IPS-15b (cell line): ENCODE results near the gene MCF2L2.

Source experiments
- H3K27me3 ChIP-seq: one replicate; pipeline ENCODE4 v1.6.1; 2013; ENCODE audit warnings: low read length; ENCODE audit not compliant: control insufficient read depth, insufficient read depth
- H3K36me3 ChIP-seq: one replicate; pipeline ENCODE4 v1.6.1; 2013; ENCODE audit warnings: low read length; ENCODE audit not compliant: control insufficient read depth, insufficient read depth
- H3K4me1 ChIP-seq: one replicate; pipeline ENCODE4 v1.6.1; 2013; ENCODE audit warnings: mild to moderate bottlenecking, low read length; ENCODE audit not compliant: control insufficient read depth, insufficient read depth
- H3K4me3 ChIP-seq: one replicate; pipeline ENCODE4 v1.5.1; 2013; ENCODE audit warnings: low read depth, low read length
- H3K9ac ChIP-seq: one replicate; pipeline ENCODE4 v1.6.1; 2013; ENCODE audit warnings: low read depth, mild to moderate bottlenecking, low read length
- H3K9me3 ChIP-seq: one replicate; pipeline ENCODE4 v1.6.1; 2013; ENCODE audit warnings: mild to moderate bottlenecking, low read length; ENCODE audit not compliant: control insufficient read depth, insufficient read depth

MCF2L2 gene

DNA sequence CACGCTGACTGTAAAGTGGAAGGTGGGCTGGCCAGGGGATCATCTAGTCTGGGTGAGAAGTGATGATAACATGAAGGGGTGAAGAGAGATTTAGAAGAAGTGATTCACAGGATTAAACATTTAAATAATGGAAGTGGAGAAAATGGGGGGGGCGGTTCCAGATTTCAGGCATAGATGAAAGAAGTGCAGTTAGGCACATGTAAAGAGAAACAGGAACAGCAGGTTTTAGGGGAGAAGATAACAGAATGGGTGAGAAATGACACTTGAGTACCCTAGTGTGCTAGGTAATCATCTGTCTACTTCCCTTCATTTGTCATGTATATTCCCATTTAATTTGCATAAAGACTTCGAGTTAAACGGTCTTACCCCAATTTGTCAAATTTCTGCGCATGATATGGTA, 160.1 kb downstream of the MCF2L2 start:
- Histone ChIP-seq H3K9ac (no peak overlapping the region), H3K9me3 (no peaks in the 10 kb centered on the region), H3K4me1 (peaks cover 40% of the 10 kb centered on the region), H3K4me3 (no peak overlapping the region), H3K36me3 (no peaks in the 10 kb centered on the region), H3K27me3 (no peaks in the 10 kb centered on the region)

GRCh38 chr3:183267140-183267539, 161.3 kb downstream of the MCF2L2 start:
- no peaks in the 10 kb centered on the region for H3K36me3 ChIP-seq
- no peaks in the 10 kb centered on the region for H3K9me3 ChIP-seq
- no peak overlapping the region for H3K9ac ChIP-seq
- H3K4me3 ChIP-seq, result no peak overlapping the region
- no peaks in the 10 kb centered on the region for H3K27me3 ChIP-seq
- H3K4me1 ChIP-seq, result peaks cover 40% of the 10 kb centered on the region

GRCh38 chr3:183266454-183266853, 162.0 kb downstream of the MCF2L2 start:
- peaks cover 40% of the 10 kb centered on the region for H3K4me1 ChIP-seq
- no peak overlapping the region for H3K9ac ChIP-seq
- H3K36me3 ChIP-seq, result no peaks in the 10 kb centered on the region

DNA sequence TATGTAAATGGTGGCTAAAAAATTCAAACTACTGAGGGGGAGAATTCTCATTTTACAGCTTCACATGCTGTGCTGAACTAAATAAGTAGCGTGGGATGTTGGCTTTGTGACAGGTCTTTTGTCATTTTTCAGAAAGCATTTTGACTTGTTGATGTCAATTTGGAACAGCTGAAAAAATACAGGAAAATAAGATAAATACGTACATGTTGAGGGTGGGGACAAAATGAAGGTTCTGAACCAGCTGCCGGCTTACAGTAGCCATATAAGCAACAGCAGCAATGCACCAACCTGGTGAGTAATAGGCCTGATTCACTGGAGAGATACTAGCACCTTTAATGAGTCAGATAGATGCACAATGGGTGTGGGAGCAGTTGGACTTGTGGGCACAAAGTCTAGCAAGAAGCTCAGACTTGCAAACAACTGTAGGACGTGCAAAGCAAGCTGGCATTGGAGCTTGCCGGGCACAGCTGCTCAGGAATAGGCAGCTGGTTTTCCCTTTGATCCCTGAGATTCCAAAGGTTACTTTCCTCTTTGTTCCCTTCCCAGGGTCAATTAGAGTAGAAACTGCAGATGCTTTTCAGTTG, 162.5 kb downstream of the MCF2L2 start:
- Histone ChIP-seq H3K4me1 (peaks cover 40% of the 10 kb centered on the region), H3K36me3 (no peaks in the 10 kb centered on the region), H3K9ac (no peak overlapping the region), H3K4me3 (no peak overlapping the region), H3K9me3 (no peaks in the 10 kb centered on the region), H3K27me3 (no peaks in the 10 kb centered on the region)

More at GRCh38 chr3:183266454-183266853, 162.0 kb downstream of the MCF2L2 start:
- Histone ChIP-seq H3K9me3 (no peaks in the 10 kb centered on the region), H3K4me3 (no peak overlapping the region), H3K27me3 (no peaks in the 10 kb centered on the region)

DNA sequence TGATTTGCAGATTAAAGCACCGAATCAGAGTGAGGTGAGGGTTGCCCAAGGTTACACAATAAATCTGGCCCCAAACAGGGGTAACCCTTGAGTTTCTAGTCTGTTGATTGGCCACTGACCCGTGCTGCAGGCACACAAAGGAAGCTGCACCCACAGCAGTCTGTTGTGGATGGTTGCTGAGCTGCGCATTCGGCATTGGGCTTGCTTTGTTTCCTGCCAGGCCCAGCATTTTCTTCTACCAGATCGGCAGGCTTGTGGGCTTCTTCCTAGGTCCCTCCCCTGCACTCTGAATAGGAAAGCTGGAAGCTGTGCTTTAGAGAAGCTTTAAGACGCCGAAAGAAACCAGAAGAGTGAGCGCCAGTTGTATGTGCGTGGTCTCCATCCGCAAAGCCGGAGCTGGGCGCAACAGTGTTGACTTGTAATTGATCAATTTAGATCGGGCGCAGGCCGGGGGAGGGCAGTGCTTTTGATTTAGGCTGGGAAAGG, 163.2 kb downstream of the MCF2L2 start:
- Histone ChIP-seq H3K9me3 (no peaks in the 10 kb centered on the region), H3K4me1 (peaks cover 40% of the 10 kb centered on the region), H3K4me3 (no peak overlapping the region), H3K36me3 (no peaks in the 10 kb centered on the region), H3K27me3 (no peaks in the 10 kb centered on the region), H3K9ac (no peak overlapping the region)

DNA sequence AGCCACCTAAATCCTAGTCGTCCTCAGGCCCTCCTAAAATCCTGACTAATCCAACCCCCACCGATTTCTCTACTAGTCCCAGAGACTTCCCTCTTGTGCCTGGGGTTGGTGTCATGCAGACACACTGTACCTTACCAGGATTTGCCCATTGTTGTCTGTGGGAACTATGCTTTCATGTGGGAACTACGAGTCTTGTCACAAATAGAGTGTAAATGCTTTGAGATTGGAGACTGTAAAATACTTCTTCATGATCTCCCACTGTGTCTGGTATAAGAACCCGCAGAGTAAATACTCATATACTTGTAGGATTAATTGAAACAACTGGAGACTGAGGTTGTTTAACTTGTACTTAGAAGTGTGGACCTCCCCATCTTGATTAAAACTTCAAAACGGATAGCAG, 164.2 kb downstream of the MCF2L2 start:
- no peak overlapping the region for H3K4me3 ChIP-seq
- no peak overlapping the region for H3K9ac ChIP-seq
- H3K4me1 ChIP-seq, result peaks cover 40% of the 10 kb centered on the region

GRCh38 chr3:183262875-183263378, 165.5 kb downstream of the MCF2L2 start:
- H3K9me3 ChIP-seq, result no peaks in the 10 kb centered on the region
- H3K4me3 ChIP-seq, result no peak overlapping the region
- H3K27me3 ChIP-seq, result no peaks in the 10 kb centered on the region
- peaks cover 30% of the 10 kb centered on the region for H3K4me1 ChIP-seq
- no peaks in the 10 kb centered on the region for H3K36me3 ChIP-seq
- no peak overlapping the region for H3K9ac ChIP-seq

More for the DNA sequence above, 164.2 kb downstream of the MCF2L2 start:
- H3K9me3 ChIP-seq, result no peaks in the 10 kb centered on the region
- no peaks in the 10 kb centered on the region for H3K27me3 ChIP-seq
- H3K36me3 ChIP-seq, result no peaks in the 10 kb centered on the region

DNA sequence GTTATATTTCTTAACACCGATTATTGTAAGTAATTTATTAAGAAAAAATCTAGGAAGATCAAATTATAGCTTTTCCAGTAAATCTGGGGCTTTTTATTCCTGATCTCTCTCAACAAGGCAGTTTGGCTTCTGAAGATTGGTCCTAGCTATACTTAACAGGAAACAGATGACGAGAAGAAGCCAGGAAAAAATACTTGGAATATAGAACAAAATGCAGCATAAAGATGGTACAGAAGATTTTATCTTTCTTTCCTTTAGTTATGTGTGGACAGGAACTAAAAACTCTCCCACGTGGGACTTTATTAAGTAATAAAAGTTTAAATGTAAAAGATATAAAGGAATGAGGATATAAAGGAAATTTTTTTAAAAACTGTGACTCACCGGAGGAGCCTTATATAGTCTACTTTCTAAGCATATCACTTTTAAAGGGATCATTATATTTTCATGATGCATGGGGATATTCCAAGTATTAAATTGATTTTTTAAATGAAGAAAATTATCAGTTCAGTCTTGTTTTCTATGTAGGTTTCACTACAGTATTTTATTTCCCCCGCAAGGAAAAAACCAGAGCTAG, 167.2 kb downstream of the MCF2L2 start:
- no peaks in the 10 kb centered on the region for H3K9me3 ChIP-seq
- no peak overlapping the region for H3K4me3 ChIP-seq
- no peaks in the 10 kb centered on the region for H3K36me3 ChIP-seq
- H3K4me1 ChIP-seq, result peaks cover 27% of the 10 kb centered on the region
- H3K9ac ChIP-seq, result no peak overlapping the region
- no peaks in the 10 kb centered on the region for H3K27me3 ChIP-seq

DNA sequence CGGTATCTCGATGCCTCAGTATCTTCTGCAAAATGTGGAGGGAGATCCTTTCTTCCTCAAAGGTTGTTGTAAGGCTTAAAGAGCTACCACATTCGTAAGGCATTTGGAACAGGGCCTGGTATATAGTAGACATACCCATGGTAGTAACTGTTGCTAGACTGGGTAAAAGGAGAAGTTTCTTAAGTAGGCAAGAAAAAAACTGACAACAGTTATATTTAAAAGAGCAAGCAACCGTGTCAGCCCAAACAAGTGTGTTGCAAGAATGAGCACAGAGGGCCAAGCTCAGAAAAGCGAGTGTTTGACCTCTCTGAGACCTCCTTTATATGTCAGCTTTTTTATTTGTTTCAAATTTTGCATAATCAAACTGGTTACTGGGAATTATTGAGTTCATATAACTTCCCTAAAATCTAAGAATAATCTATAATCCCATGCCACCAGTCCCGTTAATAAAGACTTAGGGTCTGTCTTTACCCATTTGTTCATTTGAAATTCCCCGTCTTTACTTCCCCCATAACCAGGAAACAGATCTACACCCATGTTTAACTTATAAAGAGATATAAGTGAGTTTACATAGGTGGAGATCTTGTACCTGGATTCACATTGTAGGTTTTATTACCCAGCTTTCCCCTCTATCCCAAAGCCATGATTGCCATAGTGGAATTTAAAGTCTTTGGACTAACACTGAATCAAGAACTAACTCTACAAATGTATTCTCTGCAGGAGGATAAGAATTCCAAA, 168.1 kb downstream of the MCF2L2 start:
- peaks cover 25% of the 10 kb centered on the region for H3K4me1 ChIP-seq

GRCh38 chr3:183259621-183260020, 168.8 kb downstream of the MCF2L2 start:
- Histone ChIP-seq H3K9me3 (no peaks in the 10 kb centered on the region), H3K9ac (no peak overlapping the region), H3K36me3 (no peaks in the 10 kb centered on the region), H3K4me1 (peaks cover 23% of the 10 kb centered on the region), H3K4me3 (no peak overlapping the region), H3K27me3 (peaks cover 8% of the 10 kb centered on the region)

More for the DNA sequence above, 168.1 kb downstream of the MCF2L2 start:
- no peak overlapping the region for H3K4me3 ChIP-seq
- no peaks in the 10 kb centered on the region for H3K9me3 ChIP-seq
- peaks cover under 1% of the 10 kb centered on the region for H3K27me3 ChIP-seq
- no peaks in the 10 kb centered on the region for H3K36me3 ChIP-seq
- H3K9ac ChIP-seq, result no peak overlapping the region

- Histone ChIP-seq H3K9ac (no peak overlapping the region), H3K4me3 (no peak overlapping the region), H3K36me3 (no peaks in the 10 kb centered on the region), H3K9me3 (no peaks in the 10 kb centered on the region), H3K27me3 (peaks cover 9% of the 10 kb centered on the region), H3K4me1 (peaks cover 18% of the 10 kb centered on the region)
These were observed 169.3 kb downstream of the MCF2L2 start for GRCh38 chr3:183259087-183259486.

DNA sequence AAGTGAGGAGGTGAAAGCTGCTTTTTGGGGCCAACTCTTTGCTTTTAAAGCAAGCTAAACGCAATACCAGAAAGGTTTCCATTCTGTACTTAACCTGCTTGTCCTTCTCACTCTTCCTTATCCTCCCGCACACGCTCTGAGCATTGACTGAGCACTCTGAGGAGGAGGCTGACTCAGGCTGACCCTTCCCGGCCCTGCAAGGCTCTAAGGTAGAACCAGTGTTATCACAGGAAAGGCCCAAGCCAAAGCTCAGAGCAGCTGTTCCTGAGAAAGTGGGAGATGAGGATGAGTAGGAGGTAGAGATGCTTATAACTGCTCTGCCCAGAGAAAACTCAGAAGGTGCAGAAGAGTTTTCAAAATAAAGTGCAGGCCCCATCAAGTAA, 173.1 kb downstream of the MCF2L2 start:
- peaks cover 35% of the 10 kb centered on the region for H3K27me3 ChIP-seq
- no peak overlapping the region for H3K9ac ChIP-seq
- H3K9me3 ChIP-seq, result no peaks in the 10 kb centered on the region
- peaks cover 12% of the 10 kb centered on the region for H3K4me1 ChIP-seq
- no peaks in the 10 kb centered on the region for H3K36me3 ChIP-seq
- peak overlapping the region; percentile 71 for H3K4me3 ChIP-seq
